Stimulated activated CD8-positive, alpha-beta memory T cell treated with anti-CD3 and anti-CD28 coated beads, Interleukin-4, amount 100 ng/mL, for 4 hours (primary cell): Measurements from ENCODE around the gene TMPRSS6.

Experiments used
- DNase-seq, 2 donors: peaks; one replicate each; pipeline ENCODE4 v3.0.0-alpha.2; 2020; ENCODE audit warnings: low read depth in 2 of 2, low spot score in 1 of 2

Gene TMPRSS6

DNA sequence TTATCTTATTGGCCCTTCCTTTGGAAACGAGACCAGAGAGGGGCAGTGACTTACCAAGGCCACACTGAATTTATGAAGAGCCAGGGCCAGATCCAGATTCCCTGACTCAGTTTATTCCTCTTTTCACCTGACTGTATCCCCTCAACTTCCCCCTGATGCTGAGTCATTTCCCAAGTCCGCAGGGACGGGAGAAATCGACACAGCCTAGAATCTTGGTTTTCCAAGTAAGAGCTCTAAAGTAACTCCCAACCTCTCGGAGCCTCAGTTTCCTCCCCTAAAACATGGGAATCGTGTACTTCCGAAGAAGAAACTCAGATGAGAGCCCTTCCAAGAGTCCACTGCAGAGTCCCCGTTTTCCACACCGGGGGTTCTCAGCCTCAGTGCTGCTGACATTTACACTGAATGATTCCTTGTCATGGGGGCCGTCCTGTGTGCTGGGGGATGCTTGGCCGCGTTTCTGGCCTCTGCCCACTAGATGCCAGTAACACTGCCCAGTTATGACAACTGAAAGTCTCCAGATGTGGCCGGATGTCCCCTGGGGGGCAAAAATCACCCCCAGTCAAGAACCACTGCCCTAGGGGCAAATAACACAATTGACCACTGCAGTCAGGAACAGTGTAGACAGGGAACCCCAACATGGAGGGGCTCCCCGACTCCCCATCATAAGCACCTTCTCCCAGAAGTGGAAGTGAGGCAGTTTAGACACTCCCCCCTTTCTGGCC, 78.8 kb downstream of the TMPRSS6 start:
- no peak for DNase-seq

DNA sequence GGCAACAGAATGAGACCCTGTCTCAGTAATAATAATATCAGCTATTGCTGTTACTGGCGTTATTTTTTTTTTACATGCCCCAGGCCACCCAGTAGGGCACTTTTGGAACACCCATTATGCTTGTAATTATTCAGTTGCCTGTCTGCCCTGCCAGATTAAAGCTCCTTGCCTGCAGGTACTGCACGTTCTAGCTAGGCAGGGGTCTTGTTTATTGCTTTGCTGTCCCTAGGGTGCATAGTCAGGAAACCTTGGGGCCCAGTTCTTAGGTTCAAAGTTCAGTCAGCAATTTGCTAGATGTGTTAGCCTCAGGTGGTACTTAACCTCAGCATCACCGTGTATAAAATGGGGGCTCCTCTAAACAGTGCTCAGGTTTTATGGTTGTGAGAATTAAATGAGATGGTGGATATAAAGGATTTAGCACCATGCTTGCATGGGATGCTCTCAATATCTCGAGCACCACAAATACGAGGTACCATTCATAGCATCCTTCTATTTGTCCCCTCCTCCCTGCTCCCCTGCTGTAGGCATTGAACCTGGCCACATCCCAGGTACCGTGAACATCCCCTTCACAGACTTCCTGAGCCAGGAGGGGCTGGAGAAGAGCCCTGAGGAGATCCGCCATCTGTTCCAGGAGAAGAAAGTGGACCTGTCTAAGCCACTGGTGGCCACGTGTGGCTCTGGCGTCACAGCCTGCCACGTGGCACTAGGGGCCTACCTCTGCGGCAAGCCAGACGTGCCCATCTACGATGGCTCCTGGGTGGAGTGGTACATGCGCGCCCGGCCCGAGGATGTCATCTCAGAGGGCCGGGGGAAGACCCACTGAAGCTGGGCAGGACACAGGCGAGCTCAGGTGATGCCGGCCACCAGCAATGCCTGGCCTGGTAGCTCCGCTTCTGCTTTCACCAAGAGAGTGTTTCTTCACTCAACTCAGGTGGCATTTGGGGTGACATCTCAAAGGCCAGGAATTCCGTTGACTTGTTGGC, 80.5 kb downstream of the TMPRSS6 start:
- DNase-seq, result no peak

DNA sequence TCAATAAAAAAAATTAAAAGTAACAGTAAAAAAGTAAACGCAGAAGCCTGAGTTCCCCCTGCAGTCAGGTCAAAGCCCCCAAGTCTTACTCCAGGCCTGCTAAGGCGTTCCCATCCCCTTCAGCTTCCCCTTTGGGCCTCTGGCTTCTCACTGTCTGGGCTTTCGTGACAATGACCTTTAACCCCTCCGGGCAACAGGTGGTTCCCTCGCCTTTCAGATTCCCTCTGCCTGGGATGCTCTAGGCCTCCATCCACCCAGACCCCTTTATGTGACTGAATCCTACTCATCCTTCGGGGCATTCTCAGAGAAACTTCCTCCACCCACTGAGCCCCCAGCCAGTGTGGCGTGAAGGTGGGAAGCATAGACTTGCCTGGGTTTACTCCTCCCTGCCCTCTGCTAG, 82.0 kb downstream of the TMPRSS6 start:
- no peak for DNase-seq

DNA sequence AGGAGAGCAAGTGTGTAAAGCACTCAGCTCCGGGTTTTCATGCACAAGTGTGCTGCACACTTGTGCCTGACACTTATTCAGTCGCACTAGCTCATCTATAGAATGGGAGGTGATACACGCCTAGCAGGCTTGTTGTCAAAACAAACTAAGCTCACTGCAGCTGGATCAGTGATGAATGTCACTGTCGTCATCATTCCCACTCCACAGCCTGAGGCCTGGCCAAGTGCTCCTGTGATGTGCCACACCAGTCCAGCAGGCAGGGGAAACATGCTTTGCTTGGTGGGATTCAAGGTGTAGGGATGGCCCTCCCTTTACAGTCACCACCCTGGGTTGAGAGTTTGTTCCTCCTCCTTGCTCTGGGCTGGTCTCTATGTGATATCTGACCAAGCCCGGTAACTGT, 83.2 kb downstream of the TMPRSS6 start:
- no peak for DNase-seq

DNA sequence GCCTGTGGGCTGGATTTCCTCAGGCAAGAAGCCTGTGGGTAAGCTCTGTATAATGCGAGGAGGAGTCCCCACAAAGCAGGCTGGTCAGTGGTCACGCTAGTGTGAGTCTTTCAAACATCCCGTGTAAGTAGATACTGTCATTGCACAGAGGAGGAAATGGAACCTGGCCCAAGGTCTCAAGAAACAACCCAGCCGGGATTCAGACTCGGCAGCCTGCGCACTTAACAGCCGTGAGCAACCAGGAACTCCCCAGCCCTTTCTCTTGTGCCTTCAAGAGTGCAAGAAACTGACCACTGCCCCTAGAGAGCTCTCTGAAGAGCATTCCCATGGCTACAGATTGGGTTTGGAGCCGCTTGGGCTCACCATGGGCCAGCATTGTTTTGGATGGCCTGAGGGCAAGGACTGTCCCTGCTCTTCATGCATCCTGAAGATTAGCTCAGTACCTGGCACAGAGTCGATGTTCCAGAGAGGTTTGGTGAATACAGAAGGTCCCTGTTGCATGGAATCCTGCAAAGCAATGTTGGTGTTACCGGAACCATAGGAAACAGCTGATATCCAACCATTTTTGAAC, 83.9 kb downstream of the TMPRSS6 start:
- no peak for DNase-seq

DNA sequence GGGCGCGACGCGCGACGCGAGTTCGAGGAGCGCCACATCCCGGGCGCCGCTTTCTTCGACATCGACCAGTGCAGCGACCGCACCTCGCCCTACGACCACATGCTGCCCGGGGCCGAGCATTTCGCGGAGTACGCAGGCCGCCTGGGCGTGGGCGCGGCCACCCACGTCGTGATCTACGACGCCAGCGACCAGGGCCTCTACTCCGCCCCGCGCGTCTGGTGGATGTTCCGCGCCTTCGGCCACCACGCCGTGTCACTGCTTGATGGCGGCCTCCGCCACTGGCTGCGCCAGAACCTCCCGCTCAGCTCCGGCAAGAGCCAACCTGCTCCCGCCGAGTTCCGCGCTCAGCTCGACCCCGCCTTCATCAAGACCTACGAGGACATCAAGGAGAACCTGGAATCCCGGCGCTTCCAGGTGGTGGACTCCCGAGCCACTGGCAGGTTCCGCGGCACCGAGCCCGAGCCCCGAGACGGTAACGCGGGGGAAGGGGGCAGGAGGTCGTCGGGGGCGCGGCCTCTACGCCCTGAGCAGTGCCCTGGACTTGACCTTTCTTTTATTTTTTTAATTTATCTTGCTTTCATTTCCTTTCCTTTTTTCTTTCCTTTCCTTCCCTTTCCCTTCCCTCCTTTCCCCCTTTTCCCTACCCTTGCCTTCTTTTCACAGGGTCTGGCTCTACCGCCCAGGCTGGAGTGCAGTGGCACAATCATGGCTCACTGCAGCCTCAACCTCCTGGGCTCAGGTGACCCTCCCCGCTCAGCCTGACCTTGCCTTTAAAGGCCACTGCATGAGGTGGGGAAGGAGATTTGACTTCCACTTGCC, 85.0 kb downstream of the TMPRSS6 start:
- DNase-seq, result no peak

DNA sequence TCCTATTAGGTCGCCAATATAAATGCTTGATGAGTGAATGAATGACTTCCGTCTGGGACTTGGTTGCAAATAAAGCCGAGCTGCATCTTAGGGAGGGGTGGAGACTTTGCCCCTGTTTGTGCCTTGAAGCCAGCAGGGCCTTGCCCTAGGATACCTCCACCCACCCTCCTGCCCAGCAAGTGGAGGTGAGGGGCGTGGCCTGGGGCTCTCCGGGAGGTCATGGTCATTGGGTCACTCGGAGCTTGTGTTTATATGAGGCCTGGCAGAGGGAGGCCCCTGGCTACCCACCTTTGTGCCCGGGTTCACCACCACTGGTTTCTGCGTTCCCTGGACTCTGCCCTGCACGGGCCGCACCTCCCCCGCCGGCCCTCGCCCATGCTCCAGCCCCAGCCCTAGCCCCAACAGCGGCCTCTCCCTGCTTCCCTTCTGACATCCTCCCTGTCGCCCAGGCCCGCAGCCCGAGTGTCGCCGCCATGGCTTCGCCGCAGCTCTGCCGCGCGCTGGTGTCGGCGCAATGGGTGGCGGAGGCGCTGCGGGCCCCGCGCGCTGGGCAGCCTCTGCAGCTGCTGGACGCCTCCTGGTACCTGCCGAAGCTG, 85.7 kb downstream of the TMPRSS6 start:
- DNase-seq, result no peak

DNA sequence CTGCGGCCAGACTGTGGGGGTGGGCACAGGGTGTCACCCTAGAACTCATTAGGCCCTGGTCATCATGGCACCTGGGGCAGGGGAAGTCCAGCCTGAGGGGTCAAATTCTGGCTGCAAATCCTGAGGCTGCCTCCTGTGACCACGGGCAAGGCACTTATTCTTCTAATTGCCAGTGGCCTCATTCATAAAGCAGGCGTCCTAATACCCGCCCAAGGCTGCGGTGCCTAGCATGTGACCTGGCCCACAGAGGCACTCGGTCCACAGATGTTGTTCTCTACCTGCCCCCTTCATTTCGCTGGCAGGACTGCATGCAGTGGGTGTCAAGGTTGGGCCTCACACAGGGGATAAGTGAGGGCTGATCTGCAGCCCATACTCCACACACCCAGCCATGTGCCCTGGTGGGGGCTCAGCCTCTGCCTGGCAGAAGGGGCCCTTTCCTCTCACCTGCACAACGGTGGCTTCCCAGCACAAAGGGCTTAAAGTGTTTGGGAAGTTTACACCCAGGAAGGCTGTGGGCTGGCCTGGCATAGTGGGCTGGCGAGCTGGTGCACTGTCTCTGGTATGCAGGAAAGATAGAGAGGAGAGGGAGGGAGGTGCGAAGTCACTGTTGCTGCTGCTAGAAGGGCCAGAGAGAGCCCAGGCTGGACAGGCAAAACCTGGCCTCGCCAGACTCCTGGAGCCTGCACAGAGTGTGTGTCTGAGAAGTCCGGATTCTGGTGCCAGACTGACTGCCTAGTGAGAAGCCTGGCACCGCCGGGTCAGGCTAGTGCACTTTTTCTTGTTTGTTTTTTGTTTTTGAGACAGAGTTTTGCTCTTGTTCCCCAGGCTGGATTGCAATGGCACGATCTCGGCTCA, 86.8 kb downstream of the TMPRSS6 start:
- DNase-seq, result no peak

DNA sequence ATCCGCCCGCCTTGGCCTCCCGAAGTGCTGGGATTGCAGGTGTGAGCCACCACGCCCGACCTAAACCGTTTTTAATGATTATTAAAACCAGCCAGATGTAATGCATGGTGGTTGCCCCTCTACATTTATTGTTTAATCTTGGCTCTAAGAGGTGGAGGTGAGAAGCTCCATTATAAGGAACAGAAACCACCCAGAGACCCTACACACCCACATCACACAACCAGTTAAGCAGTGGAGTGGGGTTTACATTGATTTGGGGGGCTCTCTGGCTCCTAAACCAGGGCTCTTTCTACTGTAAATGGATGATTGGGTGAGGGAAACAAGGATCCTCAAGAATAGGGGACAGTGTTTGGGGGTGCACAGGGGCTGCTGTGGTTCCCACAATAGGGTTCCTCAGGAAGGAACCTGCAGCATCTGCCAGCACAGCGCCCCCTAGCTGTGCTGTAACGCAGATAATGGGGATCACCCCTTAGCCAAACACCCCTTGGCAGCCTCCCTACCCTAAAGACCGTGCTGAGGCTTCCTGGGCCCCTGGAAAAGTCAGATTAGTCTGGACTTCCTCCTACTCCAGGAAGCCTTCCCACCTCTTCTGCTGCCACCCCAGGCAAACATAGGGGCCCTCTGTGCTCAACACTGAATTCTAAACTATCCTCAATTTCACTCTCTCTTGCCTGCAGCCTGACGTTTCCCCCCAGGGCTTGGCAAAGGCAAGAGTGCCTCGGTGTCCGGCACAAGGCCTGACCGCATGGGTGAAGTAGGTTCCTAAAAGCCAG, 87.6 kb downstream of the TMPRSS6 start:
- DNase-seq, result no peak

DNA sequence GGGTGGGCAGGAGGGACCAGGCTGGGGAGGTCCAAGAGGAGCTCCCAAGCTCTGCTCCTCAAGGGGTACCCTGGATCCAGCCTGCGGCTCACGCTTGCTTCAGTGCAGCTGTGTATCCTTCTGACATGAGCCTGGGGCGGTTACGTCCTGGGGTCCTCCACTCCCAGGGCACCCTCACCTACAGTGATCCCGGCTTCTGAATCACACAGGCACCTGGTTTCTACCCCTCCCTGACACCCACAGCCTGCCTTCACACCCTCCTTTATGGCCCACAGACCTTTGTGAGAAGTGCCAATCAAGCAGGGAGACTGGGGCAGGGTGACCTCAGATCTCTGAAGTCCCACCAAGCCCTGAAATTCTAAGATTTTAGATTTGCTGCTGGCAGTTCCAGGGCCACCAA, 88.5 kb downstream of the TMPRSS6 start:
- DNase-seq, result no peak

DNA sequence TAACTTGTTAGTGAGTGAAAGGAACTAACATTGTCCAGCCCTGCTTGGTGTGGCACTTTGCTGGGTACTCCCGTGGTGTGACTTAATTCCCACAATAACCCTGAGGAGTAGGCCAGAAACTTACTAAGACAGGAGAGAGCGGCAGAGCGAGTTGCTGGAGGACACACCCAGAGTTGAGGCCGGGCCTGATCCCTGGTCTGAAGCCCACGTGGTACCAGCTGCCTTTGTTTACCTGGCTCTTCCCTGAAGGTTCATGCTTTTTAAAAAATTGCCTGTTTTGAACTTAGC, 89.4 kb downstream of the TMPRSS6 start:
- DNase-seq, result no peak

DNA sequence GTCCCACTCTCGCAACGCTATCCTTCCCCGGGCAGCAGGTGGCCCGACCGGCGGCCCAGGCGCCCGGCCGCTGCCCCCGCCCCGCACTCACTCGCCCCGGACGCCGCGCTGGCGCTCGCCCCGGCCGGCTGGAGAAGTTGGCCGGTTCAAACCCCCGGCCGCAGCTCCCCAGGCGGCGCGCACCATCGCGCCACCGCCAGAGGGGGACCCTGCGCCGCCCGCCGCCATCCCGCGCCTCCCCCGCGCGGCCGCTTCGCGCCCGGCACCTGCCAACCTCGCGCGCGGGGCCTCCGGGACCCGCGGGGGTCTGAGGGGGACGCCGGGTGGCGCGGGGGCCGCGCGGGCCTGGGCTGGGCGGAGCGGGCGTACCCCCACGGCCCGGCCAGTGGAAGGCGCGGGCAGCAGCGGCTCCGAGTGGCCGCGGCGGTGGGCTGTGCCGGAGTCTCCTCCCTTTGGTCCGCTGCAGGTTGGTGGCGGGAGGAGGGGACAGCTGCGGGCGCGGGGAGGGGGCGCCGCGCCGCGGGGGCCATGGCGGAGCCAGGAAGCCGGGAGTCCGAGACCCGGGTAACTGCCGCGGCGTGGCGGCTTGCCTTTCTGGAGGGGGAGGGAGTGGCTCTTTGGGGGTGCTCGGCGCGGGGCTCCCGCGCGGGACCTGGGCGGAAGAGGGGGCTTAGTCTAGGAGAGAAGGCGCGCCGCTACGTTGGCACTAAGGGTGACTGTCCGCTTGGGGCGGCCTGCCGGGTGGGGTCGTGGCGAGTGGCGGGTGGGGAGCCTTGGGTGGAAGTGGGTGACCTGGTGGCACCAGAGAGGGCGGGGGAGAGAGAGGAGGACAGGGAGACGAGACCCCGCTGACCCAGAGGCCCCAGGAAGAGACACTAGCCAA, 90.0 kb downstream of the TMPRSS6 start, which contains the start of the genes MPST and TST:
Gene MPST, plus strand, starts transcription at position 434 of the 883 bp plus-strand sequence. Its CDS starts 95 bp downstream, at position 529.
Gene TST, minus strand, starts transcription at position 139 of the 883 bp plus-strand sequence. CDS start 715 bp downstream, outside the sequence.
- no peak for DNase-seq

DNA sequence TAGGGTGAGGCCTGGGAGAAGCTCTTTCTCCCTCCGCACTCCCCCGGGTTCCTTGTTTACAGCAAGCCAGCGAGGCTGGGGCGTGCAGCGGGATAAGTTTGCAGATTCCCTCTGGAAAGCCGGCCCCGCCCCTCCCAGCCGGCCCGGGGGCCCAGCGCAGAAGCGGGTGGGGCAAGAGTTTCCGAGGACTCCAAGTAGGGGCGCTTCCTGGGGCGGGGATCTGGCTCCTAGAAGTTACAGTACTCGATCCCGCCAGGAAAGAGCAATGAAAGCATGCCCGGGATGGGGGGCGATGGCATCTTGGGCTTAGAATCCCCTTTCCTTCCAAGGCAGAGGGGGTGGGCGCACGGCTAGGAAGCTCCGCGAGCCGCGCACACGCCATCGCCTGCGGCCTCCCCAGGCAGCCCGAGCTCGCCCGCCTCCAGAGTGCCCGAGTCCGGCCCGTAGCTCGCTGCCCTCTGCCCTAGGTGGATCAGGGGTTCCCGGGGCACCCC, 90.7 kb downstream of the TMPRSS6 start:
- DNase-seq, result no peak

DNA sequence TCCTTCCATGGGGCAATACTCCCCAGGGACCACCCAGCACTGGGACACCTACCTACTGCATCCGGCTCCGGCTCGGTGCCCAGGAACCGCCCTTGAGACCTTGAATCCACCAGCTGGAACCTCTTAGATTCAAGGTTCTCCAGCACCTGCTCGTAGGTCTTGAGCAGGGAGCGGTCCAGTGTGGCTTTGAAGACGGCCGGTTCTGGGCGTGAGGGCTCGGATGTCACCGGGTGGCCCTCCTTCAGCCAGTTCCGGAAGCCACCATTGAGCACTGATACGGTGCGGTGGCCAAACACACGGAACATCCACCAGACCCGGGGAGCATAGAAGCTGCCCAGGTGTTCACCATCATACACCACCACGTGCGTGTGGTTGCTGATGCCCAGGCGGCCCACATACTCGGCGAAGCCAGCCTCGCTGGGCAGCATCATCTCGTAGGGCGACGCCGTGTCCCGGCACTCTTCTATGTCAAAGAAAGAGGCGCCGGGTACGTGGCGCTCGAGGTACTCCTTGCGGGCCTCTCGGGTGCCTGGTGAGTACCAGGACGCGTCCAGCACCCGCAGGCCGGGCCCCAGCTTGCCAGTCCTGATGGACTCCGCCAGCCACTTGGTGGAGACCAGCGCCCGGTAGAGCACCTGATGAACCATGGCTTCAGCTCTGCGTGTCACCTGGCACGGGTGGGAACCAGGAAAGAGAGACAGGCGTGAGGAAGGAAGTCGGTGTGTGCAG, 91.3 kb downstream of the TMPRSS6 start:
- no peak for DNase-seq

DNA sequence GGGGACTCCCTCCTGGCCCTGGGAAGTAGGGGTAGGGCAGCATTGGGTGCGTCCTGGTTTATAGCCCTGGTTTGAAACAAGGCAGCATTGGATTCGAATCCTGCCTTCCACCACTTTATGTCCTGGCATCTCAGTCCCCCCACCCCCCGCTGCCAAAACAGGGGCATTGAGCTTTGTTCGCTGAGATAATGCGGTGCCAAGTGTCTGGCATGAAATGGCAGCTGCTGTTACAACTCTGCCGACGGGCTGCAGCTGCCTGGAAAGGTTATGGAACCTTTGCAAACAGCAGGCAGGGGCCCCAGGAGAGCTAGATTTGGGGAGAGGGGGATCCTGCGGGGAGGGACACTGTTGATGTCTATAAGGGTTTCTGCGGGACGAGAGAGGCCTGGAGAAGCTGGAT, 92.2 kb downstream of the TMPRSS6 start:
- no peak for DNase-seq

DNA sequence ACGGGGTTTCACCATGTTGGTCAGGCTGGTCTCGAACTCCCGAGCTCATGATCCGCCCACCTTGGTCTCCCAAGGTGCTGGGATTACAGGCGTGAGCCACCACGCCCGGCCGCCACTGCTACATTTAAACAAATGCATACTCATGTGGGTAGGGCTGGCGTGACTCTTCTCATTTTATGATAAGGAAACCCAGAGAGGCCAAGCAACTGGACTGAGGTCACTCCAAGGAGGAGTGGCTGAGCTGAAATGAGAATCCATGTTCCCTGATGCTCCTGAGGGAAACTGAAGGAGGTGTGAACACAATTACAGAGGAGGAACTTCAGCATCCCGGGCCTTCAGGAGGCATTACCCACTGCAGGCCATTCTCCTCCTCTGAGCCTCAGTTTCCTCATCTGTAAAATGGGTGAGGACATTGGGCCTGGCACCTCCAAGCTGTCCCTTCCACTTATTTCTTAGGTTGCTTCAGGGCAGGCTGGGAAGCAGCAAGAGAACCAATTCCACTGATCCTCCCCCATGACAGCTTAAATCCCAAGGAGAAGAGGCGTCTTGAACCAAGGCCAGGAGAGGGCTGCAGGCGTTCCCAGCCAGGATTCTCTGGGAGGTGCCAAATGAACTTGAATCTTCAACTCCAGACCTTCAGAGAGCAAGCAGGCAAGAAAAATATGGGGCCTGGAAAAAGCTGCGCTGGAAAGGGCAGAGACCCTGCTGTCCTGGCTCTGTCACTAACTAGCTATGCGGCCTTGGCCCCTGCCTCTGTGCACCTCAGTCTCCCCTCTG, 93.2 kb downstream of the TMPRSS6 start:
- no peak for DNase-seq

DNA sequence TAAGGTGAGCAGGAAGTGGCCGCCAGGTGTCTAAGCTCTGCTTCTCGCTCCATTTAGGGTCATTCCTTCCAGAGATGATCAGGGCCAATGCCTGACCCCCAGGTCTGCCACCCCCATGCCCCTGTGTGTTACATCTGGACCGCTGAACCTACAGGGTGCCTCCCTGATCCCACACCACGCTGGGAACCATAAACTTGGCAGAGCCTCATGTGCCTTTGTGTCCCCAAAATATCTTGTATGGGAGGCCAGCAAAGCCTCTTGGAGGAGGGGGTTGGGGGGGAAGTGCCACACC, 94.0 kb downstream of the TMPRSS6 start:
- no peak for DNase-seq
